Neural progenitor cell (in vitro differentiated cells): Measurements from ENCODE around the gene GBA3. TPM values are rescaled to one million over a fixed set of nuclear protein-coding genes. Genes with fewer than 3 reads are reported as not detected.

Experiments
- DNase-seq: peaks from one replicate; pipeline ENCODE4 v3.0.0-alpha.2; 2016; ENCODE audit warnings: low spot score
- H2AFZ ChIP-seq: fragments of 200-600 bp; sonication (generic); replicated peaks from 2 replicates; pipeline ENCODE4 v1.6.1; 2016; ENCODE audit warnings: antibody characterized with exemption
- H3F3A ChIP-seq: fragments of 200-600 bp; sonication (generic); 2 replicates; pipeline ENCODE4 v1.6.1; 2016; ENCODE audit warnings: antibody characterized with exemption, low read depth
- H3K27ac ChIP-seq: fragments of 200-600 bp; sonication (generic); 2 replicates; pipeline ENCODE4 v1.5.1; 2016; ENCODE audit warnings: mild to moderate bottlenecking
- H3K27me3 ChIP-seq: fragments of 200-600 bp; sonication (generic); 2 replicates; pipeline ENCODE4 v1.6.1; 2016; ENCODE audit warnings: mild to moderate bottlenecking, moderate library complexity
- H3K36me3 ChIP-seq: fragments of 200-600 bp; sonication (generic); 2 replicates; pipeline ENCODE4 v1.5.1; 2016
- H3K4me1 ChIP-seq: fragments of 200-600 bp; sonication (generic); 2 replicates; pipeline ENCODE4 v1.6.1; 2016; ENCODE audit warnings: mixed run types
- H3K4me2 ChIP-seq: fragments of 200-600 bp; sonication (generic); 2 replicates; pipeline ENCODE4 v1.6.1; 2016
- H3K4me3 ChIP-seq: fragments of 200-600 bp; sonication (generic); 2 replicates; pipeline ENCODE4 v1.5.1; 2016
- H3K79me2 ChIP-seq: fragments of 200-600 bp; sonication (generic); 2 replicates; pipeline ENCODE4 v1.6.1; 2016; ENCODE audit warnings: low read depth
- H3K9ac ChIP-seq: fragments of 200-600 bp; sonication (generic); 2 replicates; pipeline ENCODE4 v1.6.1; 2016
- H3K9me3 ChIP-seq: fragments of 200-600 bp; sonication (generic); 2 replicates; pipeline ENCODE4 v1.5.1; 2016; ENCODE audit warnings: low read depth
- H4K20me1 ChIP-seq: fragments of 200-600 bp; sonication (generic); 2 replicates; pipeline ENCODE4 v1.6.1; 2016; ENCODE audit warnings: low read depth
- H3K27ac Mint-ChIP-seq: 3 replicates; pipeline ENCODE4 v1.8.0; 2021; ENCODE audit warnings: mixed read lengths
- H3K27me3 Mint-ChIP-seq: 2 replicates; pipeline ENCODE4 v1.8.0; 2022; ENCODE audit warnings: low read depth, mild to moderate bottlenecking, inconsistent platforms, moderate library complexity, mixed read lengths; ENCODE audit not compliant: insufficient read depth
- H3K36me3 Mint-ChIP-seq: 3 replicates; pipeline ENCODE4 v1.8.0; 2021; ENCODE audit warnings: mixed read lengths
- H3K4me1 Mint-ChIP-seq: 3 replicates; pipeline ENCODE4 v1.8.0; 2021; ENCODE audit warnings: mixed read lengths
- H3K4me3 Mint-ChIP-seq: 3 replicates; pipeline ENCODE4 v1.8.0; 2021; ENCODE audit warnings: mild to moderate bottlenecking, moderate library complexity, mixed read lengths
- H3K9me3 Mint-ChIP-seq: 3 replicates; pipeline ENCODE4 v1.8.0; 2020; ENCODE audit warnings: mixed read lengths
- EZH2 ChIP-seq: fragments of 200-600 bp; sonication (generic); IDR thresholded peaks from 2 replicates; pipeline ENCODE4 v1.6.1; 2017; ENCODE audit warnings: antibody characterized with exemption, mild to moderate bottlenecking, moderate library complexity
- EZH2phosphoT487 ChIP-seq: fragments of 200-600 bp; sonication (generic); IDR thresholded peaks from 2 replicates; pipeline ENCODE4 v1.6.1; 2017; ENCODE audit warnings: antibody characterized with exemption
- total RNA-seq: library from RNA; depleted of rRNA; stranded (reverse); fragments of >200 nt; gene quantifications from 2 replicates; pipeline ENCODE4 v1.2.3, GENCODE V29; 2015; ENCODE audit warnings: low replicate concordance
- TF ChIP-seq, protein P1 (sequence below): fragments of 200-600 bp; sonication (generic); IDR thresholded peaks from 2 replicates; pipeline ENCODE4 v1.5.1; 2017; ENCODE audit warnings: antibody characterized with exemption, mild to moderate bottlenecking

Gene GBA3
- total RNA-seq, 1 donor from 2014 or later: not detected

DNA sequence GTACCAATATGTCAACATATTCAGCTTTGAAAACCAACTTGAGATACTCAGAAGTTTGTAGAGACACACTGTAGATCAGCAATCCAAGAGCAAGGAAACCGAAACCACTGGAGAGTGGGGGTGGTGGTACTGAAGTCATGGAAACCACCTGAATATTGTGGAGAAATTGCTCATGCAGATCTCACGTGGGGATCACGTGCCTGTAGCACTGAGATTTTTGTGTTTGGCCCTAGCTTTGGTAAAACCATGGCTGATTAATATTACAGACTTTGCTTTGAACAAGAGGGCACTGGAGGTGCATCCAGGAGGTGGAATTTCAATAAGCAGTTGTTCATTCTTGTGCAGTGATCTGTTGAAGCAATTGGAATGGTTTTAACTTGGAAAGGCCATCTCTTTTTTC is 47.2 kb downstream of the GBA3 start:
- Histone ChIP-seq H3K27me3 (no peaks in the 10 kb centered on the region), H3K9me3 (no peaks in the 10 kb centered on the region), H3F3A (no peaks in the 10 kb centered on the region), H3K79me2 (no peaks in the 10 kb centered on the region), H3K9ac (no peak overlapping the region), H3K4me3 (no peak overlapping the region), H3K4me1 (no peaks in the 10 kb centered on the region), H3K27ac (no peak overlapping the region), H3K36me3 (no peaks in the 10 kb centered on the region), H4K20me1 (no peaks in the 10 kb centered on the region), H3K4me2 (no peak overlapping the region), H2AFZ (no peak overlapping the region)
- H3K9me3 Mint-ChIP-seq: no peaks in the 10 kb centered on the region
- peaks cover 3% of the 10 kb centered on the region for H3K27me3 Mint-ChIP-seq
- no peak for DNase-seq
- peaks cover 8% of the 10 kb centered on the region for H3K4me1 Mint-ChIP-seq
- H3K4me3 Mint-ChIP-seq: no peak overlapping the region
- H3K27ac Mint-ChIP-seq: no peak overlapping the region
- no peaks in the 10 kb centered on the region for H3K36me3 Mint-ChIP-seq
- TF ChIP-seq EZH2 (no peak), EZH2phosphoT487 (no peak)
- TF ChIP-seq, protein P1, sequence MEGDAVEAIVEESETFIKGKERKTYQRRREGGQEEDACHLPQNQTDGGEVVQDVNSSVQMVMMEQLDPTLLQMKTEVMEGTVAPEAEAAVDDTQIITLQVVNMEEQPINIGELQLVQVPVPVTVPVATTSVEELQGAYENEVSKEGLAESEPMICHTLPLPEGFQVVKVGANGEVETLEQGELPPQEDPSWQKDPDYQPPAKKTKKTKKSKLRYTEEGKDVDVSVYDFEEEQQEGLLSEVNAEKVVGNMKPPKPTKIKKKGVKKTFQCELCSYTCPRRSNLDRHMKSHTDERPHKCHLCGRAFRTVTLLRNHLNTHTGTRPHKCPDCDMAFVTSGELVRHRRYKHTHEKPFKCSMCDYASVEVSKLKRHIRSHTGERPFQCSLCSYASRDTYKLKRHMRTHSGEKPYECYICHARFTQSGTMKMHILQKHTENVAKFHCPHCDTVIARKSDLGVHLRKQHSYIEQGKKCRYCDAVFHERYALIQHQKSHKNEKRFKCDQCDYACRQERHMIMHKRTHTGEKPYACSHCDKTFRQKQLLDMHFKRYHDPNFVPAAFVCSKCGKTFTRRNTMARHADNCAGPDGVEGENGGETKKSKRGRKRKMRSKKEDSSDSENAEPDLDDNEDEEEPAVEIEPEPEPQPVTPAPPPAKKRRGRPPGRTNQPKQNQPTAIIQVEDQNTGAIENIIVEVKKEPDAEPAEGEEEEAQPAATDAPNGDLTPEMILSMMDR: no peak

- no peaks in the 10 kb centered on the region for H3K9me3 ChIP-seq
- H2AFZ ChIP-seq: no peak overlapping the region
- no peak for DNase-seq
- no peaks in the 10 kb centered on the region for H4K20me1 ChIP-seq
- no peaks in the 10 kb centered on the region for H3K36me3 ChIP-seq
- H3K27me3 ChIP-seq: no peaks in the 10 kb centered on the region
- H3K9me3 Mint-ChIP-seq: no peaks in the 10 kb centered on the region
- no peak overlapping the region for H3K4me2 ChIP-seq
- H3K27me3 Mint-ChIP-seq: no peaks in the 10 kb centered on the region
- H3K79me2 ChIP-seq: no peaks in the 10 kb centered on the region
- H3K4me1 ChIP-seq: no peaks in the 10 kb centered on the region
- H3K9ac ChIP-seq: no peak overlapping the region
- peaks cover 8% of the 10 kb centered on the region for H3K4me1 Mint-ChIP-seq
- no peak overlapping the region for H3K4me3 Mint-ChIP-seq
- H3K4me3 ChIP-seq: no peak overlapping the region
- no peaks in the 10 kb centered on the region for H3F3A ChIP-seq
- H3K27ac ChIP-seq: no peak overlapping the region
- H3K27ac Mint-ChIP-seq: no peak overlapping the region
- TF ChIP-seq, protein P1: no peak
- TF ChIP-seq EZH2 (no peak), EZH2phosphoT487 (no peak)
- no peaks in the 10 kb centered on the region for H3K36me3 Mint-ChIP-seq
Measured at GRCh38 chr4:22741744-22742143, 49.0 kb downstream of the GBA3 start.

DNA sequence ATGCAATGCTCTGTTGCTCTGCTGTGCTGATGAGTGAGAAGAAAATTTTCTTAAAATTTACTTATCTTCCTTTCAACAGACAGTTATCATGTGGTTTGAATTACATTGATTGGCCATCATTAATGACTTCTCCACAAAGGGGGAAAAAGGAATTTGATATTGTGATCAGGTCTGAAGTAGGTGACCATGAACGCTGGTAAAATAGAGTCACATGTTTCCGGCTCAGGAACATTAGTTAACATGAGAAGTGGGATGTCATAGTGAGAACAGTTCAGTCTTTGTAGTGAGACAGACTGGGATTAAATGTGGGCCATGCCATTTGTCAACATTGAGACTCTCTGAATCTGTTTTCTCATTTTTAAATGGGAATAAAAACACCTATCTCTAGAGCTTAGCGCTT is 50.6 kb downstream of the GBA3 start:
- H3K4me1 Mint-ChIP-seq: peaks cover 8% of the 10 kb centered on the region
- no peaks in the 10 kb centered on the region for H3K79me2 ChIP-seq
- no peaks in the 10 kb centered on the region for H3K36me3 Mint-ChIP-seq

More for the DNA sequence above, 50.6 kb downstream of the GBA3 start:
- no peaks in the 10 kb centered on the region for H3F3A ChIP-seq
- no peak overlapping the region for H3K9ac ChIP-seq
- Mint-ChIP-seq H3K4me3 (no peak overlapping the region), H3K27me3 (no peaks in the 10 kb centered on the region), H3K9me3 (no peaks in the 10 kb centered on the region), H3K27ac (no peak overlapping the region)
- no peaks in the 10 kb centered on the region for H3K27me3 ChIP-seq
- H3K27ac ChIP-seq: no peak overlapping the region
- no peaks in the 10 kb centered on the region for H4K20me1 ChIP-seq
- no peaks in the 10 kb centered on the region for H3K4me1 ChIP-seq
- H3K4me2 ChIP-seq: no peak overlapping the region
- no peak for DNase-seq
- no peak overlapping the region for H3K4me3 ChIP-seq
- no peaks in the 10 kb centered on the region for H3K9me3 ChIP-seq
- no peaks in the 10 kb centered on the region for H3K36me3 ChIP-seq
- no peak for TF ChIP-seq EZH2phosphoT487
- TF ChIP-seq, protein P1: no peak
- TF ChIP-seq EZH2: no peak
- no peak overlapping the region for H2AFZ ChIP-seq
